GM12872 (cell line): ENCODE measurements around the gene CLPX.

Experiments used
- CTCF ChIP-seq: IDR thresholded peaks from 3 replicates; pipeline ENCODE4 v1.5.1; 2011; ENCODE audit warnings: low read depth, mild to moderate bottlenecking, low read length, moderate library complexity; ENCODE audit not compliant: insufficient read depth

Gene CLPX

GRCh38 chr15:65211482-65211982 lies 26.4 kb upstream of the CLPX start:
- TF ChIP-seq CTCF = no peak

DNA sequence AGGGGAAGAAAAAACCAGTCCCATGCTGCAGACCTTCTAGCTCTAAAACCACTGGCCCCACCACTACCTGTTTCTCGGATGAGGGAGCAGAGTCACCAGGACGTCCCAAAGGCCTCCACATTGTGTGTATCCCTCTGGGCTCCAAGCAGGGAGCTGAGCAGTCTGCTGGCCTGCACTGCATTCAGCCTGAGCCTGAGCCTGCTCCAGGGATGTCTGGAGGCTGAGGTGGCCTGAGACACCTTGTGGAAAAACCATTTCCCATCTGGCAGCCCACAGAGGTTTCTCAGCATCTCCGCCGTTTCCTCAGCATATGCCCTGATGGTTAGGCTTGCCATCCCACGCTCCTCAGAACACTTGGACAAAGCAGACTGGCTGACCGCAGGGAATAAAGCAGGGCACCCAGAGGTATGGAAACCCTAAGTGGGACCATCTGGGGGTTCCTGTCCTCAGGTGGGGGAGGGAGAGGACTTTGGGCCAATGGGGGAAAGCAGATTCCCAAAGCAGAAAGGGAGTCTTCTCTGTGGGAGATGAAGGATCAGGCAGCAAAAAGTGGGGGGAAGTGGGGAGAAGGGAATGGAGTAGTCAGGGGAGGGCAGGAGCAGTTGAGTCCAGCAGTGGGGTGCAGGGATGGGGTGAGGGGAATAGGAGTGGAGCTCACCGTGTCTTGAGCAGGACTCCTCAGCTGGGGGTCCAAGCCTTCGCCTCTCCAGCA lies 25.8 kb upstream of the CLPX start, which contains the start of gene CILP:
Gene CILP (minus strand): TSS at position 704 of the 712 bp plus-strand sequence. CDS start 1,718 bp downstream, outside the sequence.
- no peak for TF ChIP-seq CTCF

DNA sequence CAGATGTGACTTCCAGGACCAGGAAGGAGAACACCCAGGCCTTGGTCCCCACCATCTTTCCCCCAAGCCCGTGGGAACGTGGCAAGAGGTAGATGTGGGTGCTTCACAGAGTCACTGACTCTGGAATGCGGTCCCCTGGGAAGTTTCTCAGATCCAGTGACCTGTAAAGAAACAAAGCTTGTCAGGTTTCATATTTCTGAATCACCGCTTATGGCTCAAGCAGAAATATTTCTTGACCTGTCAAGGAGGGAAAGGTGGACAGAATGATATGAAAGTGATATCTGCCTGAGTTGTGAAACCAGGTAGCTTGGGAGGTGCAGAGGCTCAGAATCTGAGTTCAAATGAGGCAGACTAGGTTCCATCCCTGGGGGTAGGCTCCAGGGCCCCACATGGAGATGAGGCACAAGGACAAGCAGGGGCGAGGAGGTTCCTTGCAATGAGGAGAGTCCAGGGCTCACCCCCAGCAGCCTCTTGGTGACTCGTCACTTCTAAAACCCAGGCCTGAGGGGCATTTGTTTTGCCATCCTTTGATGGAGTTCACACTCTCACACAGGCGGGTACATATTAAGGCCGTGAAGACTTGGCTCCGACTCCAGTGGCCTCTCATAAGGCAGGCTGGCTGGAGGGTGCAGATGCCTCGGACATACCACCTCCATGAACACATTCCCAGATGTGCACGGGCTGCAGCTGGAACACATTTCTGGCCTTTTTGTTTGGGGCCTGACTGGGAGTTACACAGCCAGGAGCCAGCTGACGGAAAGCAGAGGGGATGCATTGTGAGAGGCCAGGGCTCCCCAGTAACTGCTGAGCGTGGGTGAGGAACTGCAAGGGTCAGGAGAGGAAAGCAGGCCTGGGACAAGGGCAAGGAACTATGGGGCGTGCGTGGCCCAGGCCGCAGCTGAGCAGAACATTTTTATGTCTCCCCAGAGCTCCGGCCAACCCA lies 24.8 kb upstream of the CLPX start:
- TF ChIP-seq CTCF = no peak

DNA sequence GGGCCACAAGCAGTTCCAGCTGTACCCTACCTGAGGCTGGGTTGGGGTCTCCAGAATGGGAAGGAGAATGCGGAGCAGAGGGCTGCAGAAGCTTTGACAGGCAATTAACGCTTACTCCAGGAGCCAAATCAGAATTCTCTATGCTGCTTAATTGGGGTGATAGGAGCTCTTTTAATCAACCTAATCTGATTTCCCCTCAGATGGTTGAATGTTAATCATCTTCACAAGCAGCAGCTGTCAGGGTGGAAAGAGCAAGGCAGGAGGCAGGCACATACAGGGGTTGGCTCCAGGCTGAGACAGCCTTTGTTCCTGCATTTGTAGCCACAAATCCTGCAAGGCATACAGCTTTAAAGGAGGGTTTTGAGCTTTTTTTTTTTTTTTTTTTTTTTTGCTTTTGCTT lies 23.5 kb upstream of the CLPX start:
- TF ChIP-seq CTCF = no peak

DNA sequence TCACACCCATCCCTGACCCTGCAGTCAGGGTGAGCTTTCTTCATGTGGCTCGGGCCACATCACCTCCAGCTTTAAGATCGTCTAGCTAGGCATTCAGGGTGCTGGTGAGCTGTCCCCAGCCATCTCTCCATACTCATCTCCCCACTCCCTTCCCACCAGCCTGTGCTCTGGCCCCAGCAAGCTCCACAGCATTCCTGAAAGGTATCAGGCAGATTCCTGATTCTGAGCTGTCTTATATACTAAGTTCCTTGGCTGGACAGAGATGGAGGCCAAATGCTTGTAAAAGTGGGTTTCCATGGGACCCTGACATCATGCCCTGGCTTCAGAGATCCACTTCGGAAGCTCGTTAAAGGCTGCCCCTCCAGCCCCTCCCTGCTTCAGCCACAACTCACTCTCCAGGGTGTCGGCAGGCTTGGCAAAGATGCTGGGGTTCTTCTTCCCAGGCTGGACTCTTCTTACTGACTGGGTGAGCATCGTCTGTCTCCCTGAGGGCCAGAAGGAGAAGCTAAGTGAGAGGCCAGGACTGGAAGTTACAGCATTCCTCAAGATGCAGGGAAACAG lies 22.2 kb upstream of the CLPX start:
- TF ChIP-seq CTCF = no peak

GRCh38 chr15:65206750-65207149 lies 21.6 kb upstream of the CLPX start:
- TF ChIP-seq CTCF = no peak

DNA sequence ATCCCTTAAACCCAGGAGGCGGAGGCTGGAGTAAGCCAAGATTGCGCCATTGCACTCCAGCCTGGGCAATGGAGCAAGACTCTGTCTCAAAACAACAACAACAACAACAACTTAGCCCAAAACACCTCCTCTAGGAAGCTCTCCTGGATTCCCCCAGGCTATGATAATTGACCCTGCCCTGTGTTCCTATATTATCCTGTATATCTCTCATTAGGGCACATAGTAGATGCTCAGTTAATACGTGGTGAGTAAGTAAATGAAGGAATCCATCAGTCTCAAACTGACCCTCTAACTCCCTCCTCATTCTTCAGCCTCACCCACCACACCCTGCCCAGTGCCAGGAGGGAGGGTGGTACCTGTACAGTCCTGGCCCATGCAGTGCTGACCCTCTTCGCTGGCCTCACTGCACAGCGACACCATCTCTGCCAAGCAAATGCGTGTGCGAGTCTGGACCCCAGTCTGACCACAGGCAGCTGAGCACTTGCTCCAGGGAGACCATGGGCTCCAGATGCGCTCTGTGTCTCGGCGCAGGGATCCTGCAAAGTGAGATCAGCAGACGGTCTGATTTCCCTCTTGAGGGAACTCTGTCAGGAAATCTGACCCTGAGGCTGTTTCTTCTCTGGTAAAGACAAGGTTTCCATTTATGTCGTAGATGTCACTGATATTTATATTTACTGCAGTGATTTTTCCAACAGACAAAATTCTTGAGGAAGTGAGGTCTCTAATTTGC lies 20.0 kb upstream of the CLPX start:
- no peak for TF ChIP-seq CTCF
